GM19438 (cell line): ENCODE measurements around the gene PTX4.

ENCODE experiments used
- ATAC-seq: cut with Tn5 transposase; IDR thresholded peaks from one replicate; pipeline ENCODE4 v1.9.1; 2021; ENCODE audit warnings: low read depth; ENCODE audit not compliant: unreplicated experiment

Gene PTX4

GRCh38 chr16:1501630-1502029 lies 12.9 kb upstream of the PTX4 start:
- ATAC-seq, result no peak

GRCh38 chr16:1500465-1501150 lies 11.9 kb upstream of the PTX4 start:
- no peak for ATAC-seq

GRCh38 chr16:1499756-1500464 lies 11.2 kb upstream of the PTX4 start:
- no peak for ATAC-seq

GRCh38 chr16:1498899-1499676 lies 10.3 kb upstream of the PTX4 start:
- no peak for ATAC-seq

GRCh38 chr16:1497014-1497598 lies 8.4 kb upstream of the PTX4 start:
- ATAC-seq, result no peak

- no peak for ATAC-seq
Observed at GRCh38 chr16:1496464-1496863, 7.7 kb upstream of the PTX4 start.

- ATAC-seq, result no peak
Observed at GRCh38 chr16:1495889-1496262, 7.1 kb upstream of the PTX4 start.

GRCh38 chr16:1495211-1495888 lies 6.6 kb upstream of the PTX4 start:
- ATAC-seq, result no peak

- no peak for ATAC-seq
Observed at GRCh38 chr16:1494711-1495110, 6.0 kb upstream of the PTX4 start.

GRCh38 chr16:1494129-1494640 lies 5.4 kb upstream of the PTX4 start:
- no peak for ATAC-seq

- no peak for ATAC-seq
Observed at GRCh38 chr16:1493746-1494094, 5.0 kb upstream of the PTX4 start.

- ATAC-seq, result peak; percentile 59
Observed at GRCh38 chr16:1492923-1493745, 4.4 kb upstream of the PTX4 start, which contains the start of gene TELO2. Gene TELO2 (plus strand): TSS chr16:1493360. CDS start chr16:1494282, 922 bp downstream.

- no peak for ATAC-seq
Observed at GRCh38 chr16:1492082-1492922, 3.6 kb upstream of the PTX4 start.

- no peak for ATAC-seq
Observed at GRCh38 chr16:1491327-1491726, 2.6 kb upstream of the PTX4 start.

GRCh38 chr16:1489077-1489476 lies 333 bp upstream of the PTX4 start:
- no peak for ATAC-seq

GRCh38 chr16:1488054-1488601 lies 616 bp downstream of the PTX4 start:
- no peak for ATAC-seq

GRCh38 chr16:1487395-1488053 lies 1.2 kb downstream of the PTX4 start:
- ATAC-seq, result no peak
